K562 (cell line): ENCODE results near the gene VPS33A. TPM values are rescaled to one million over a fixed set of nuclear protein-coding genes. Genes with fewer than 3 reads are reported as not detected.

ENCODE experiments used
- ATAC-seq: fragments of 200-7000 bp; cut with Tn5 transposase; 3 replicates; pipeline ENCODE4 v1.9.1; 2020; ENCODE audit warnings: moderate library complexity
- BruUV-seq: library from RNA; stranded (reverse); fragments of 400-500 nt; replicated peaks from 2 replicates; lab custom pipeline; 2021; lab: Mats Ljungman, UMichigan
- CTCF ChIA-PET: fragments of 300-600 bp; formaldehyde crosslinking; extraction: SDS; loops from one replicate; lab custom pipeline; 2021; ENCODE audit warnings: low intra/inter-chr PET ratio; lab: Yijun Ruan, JAX
- POLR2A ChIA-PET: fragments of 300-600, 350-650 bp; sonication (Branson Sonifier 250); formaldehyde crosslinking; extraction: SDS; loops from one replicate; lab custom pipeline; 2021; ENCODE audit warnings: antibody characterized with exemption, inconsistent platforms; lab: Yijun Ruan, JAX
- DNase-seq, 4 experiments: peaks; one replicate each; pipeline versions ENCODE4 v3.0.0 to v3.0.0-alpha.2; 2011 to 2018; ENCODE audit warnings: low spot score in 3 of 4, mixed read lengths in 3 of 4; ENCODE audit errors: extremely low read depth in 1 of 4
- FAIRE-seq: peaks from 2 replicates; lab custom pipeline; 2011; peaks lifted over from hg19 to GRCh38; lab: Jason Lieb, UNC
- H2AFZ ChIP-seq: 2 replicates; pipeline ENCODE4 v1.6.0; 2011; ENCODE audit warnings: low read depth, low read length, control low read depth, inconsistent platforms
- H3K27ac ChIP-seq: fragments of 200-600 bp; 3 replicates; pipeline ENCODE4 v1.8.0; 2011; ENCODE audit warnings: low read depth, mild to moderate bottlenecking, control low read depth, inconsistent platforms, low read length, moderate library complexity, mixed read lengths; ENCODE audit errors: extremely low read depth
- H3K27me3 ChIP-seq, 2 experiments: fragments of 300-600 bp in 1 of 2; 2 replicates in 1 of 2; 3 replicates in 1 of 2; pipeline versions ENCODE4 v1.6.0 to v1.8.0; 2011; ENCODE audit warnings: inconsistent platforms in 2 of 2, low read length in 2 of 2, mild to moderate bottlenecking in 1 of 2, mixed read lengths in 1 of 2, moderate library complexity in 1 of 2; ENCODE audit not compliant: control insufficient read depth in 2 of 2, insufficient read depth in 2 of 2
- H3K36me3 ChIP-seq: fragments of 300-600 bp; 3 replicates; pipeline ENCODE4 v1.8.0; 2011; ENCODE audit warnings: mild to moderate bottlenecking, low read length, inconsistent platforms; ENCODE audit not compliant: control insufficient read depth, insufficient read depth
- H3K4me1 ChIP-seq, 2 experiments: fragments of 200-600 bp in 1 of 2; replicated peaks in 1 of 2; 2 replicates in 1 of 2; 3 replicates in 1 of 2; pipeline versions ENCODE4 v1.5.1 to v1.8.0; 2011; ENCODE audit warnings: inconsistent platforms in 2 of 2, low read length in 2 of 2, mild to moderate bottlenecking in 1 of 2, mixed read lengths in 1 of 2, moderate library complexity in 1 of 2; ENCODE audit not compliant: control insufficient read depth in 2 of 2, insufficient read depth in 2 of 2
- H3K4me2 ChIP-seq: 2 replicates; pipeline ENCODE4 v1.6.1; 2011; ENCODE audit warnings: low read length, control low read depth, inconsistent platforms, mixed read lengths; ENCODE audit not compliant: insufficient read depth
- H3K4me3 ChIP-seq: fragments of 200-600 bp; sonication (generic), shearing (Covaris generic); 2 replicates; pipeline ENCODE4 v1.5.1; 2016; ENCODE audit warnings: control low read depth, inconsistent platforms
- H3K79me2 ChIP-seq: fragments of 200-600 bp; 3 replicates; pipeline ENCODE4 v1.8.0; 2011; ENCODE audit warnings: low read length, inconsistent platforms; ENCODE audit not compliant: control insufficient read depth, insufficient read depth
- H3K9ac ChIP-seq, 2 experiments: 2 replicates each; pipeline versions ENCODE4 v1.6.0 to v1.6.1; 2011; ENCODE audit warnings: low read depth in 2 of 2, low read length in 2 of 2, control low read depth in 1 of 2, inconsistent platforms in 1 of 2, mild to moderate bottlenecking in 1 of 2, mixed read lengths in 1 of 2; ENCODE audit not compliant: insufficient read depth in 1 of 2
- H3K9me1 ChIP-seq: one replicate; pipeline ENCODE4 v1.6.0; 2011; ENCODE audit warnings: inconsistent platforms, mild to moderate bottlenecking, low read length, moderate library complexity; ENCODE audit not compliant: control insufficient read depth, insufficient read depth
- H3K9me3 ChIP-seq: replicated peaks from 2 replicates; pipeline ENCODE4 v1.5.1; 2011; ENCODE audit warnings: low read depth, low read length, inconsistent platforms; ENCODE audit not compliant: control insufficient read depth, insufficient read depth
- H4K20me1 ChIP-seq: replicated peaks from 2 replicates; pipeline ENCODE4 v1.6.1; 2011; ENCODE audit warnings: low read length, inconsistent platforms, mixed read lengths; ENCODE audit not compliant: control insufficient read depth, insufficient read depth
- ASH1L ChIP-seq: fragments of 450-650 bp; IDR thresholded peaks from 2 replicates; pipeline ENCODE4 v1.6.1; 2018; ENCODE audit warnings: borderline replicate concordance, mild to moderate bottlenecking, low read depth; ENCODE audit not compliant: partially characterized antibody
- ATF4 ChIP-seq: fragments of 450-650 bp; formaldehyde crosslinking; IDR thresholded peaks from 2 replicates; pipeline ENCODE4 v1.4.0; 2022; ENCODE audit warnings: mild to moderate bottlenecking, moderate library complexity
- CBX3 ChIP-seq, 2 experiments: IDR thresholded peaks; 1 replicate in 1 of 2; 2 replicates in 1 of 2; pipeline ENCODE4 v1.6.1; 2012; ENCODE audit warnings: inconsistent platforms in 2 of 2, low read length in 2 of 2, borderline replicate concordance in 1 of 2, control low read depth in 1 of 2
- CBX5 ChIP-seq: IDR thresholded peaks from 2 replicates; pipeline ENCODE4 v1.6.1; 2014; ENCODE audit warnings: low read depth, borderline replicate concordance
- CGGBP1 ChIP-seq: fragments of 250-450 bp; sonication (Bioruptor Pico); IDR thresholded peaks from 2 replicates; pipeline ENCODE4 v1.9.0; 2021; ENCODE audit warnings: mild to moderate bottlenecking
- CHD1 ChIP-seq: fragments of 200-600 bp; sonication (generic); IDR thresholded peaks from one replicate; pipeline ENCODE4 v1.6.1; 2012; ENCODE audit warnings: mild to moderate bottlenecking, moderate library complexity, low read length, inconsistent platforms
- HOXB6 ChIP-seq: fragments of 250-450 bp; sonication (Bioruptor Pico); IDR thresholded peaks from 2 replicates; pipeline ENCODE4 v1.5.1; 2022; ENCODE audit warnings: mild to moderate bottlenecking, borderline replicate concordance
- ID3 ChIP-seq, 2 experiments: fragments of 250-450 bp in 1 of 2; fragments of 450-650 bp in 1 of 2; sonication (Bioruptor Pico) in 1 of 2; IDR thresholded peaks; 2 replicates each; pipeline versions ENCODE4 v1.6.1 to v1.8.0; 2016 to 2021; ENCODE audit warnings: mild to moderate bottlenecking in 2 of 2, moderate library complexity in 2 of 2, missing compliant biosample characterization in 1 of 2, missing genetic modification characterization in 1 of 2
- NFE2L1 ChIP-seq: fragments of 450-650 bp; IDR thresholded peaks from 2 replicates; pipeline ENCODE4 v1.6.1; 2016; ENCODE audit warnings: missing genetic modification characterization, low read depth, mild to moderate bottlenecking, missing compliant biosample characterization, moderate library complexity, borderline replicate concordance
- PTBP1 ChIP-seq: fragments of 200-400 bp; formaldehyde crosslinking; IDR thresholded peaks from 2 replicates; pipeline ENCODE4 v1.6.1; 2017; ENCODE audit warnings: low read depth, low read length
- RBM25 ChIP-seq: fragments of 200-400 bp; formaldehyde crosslinking; IDR thresholded peaks from 2 replicates; pipeline ENCODE4 v1.6.1; 2018; ENCODE audit warnings: low read length, low read depth, moderate library complexity; ENCODE audit not compliant: severe bottlenecking
- SAFB ChIP-seq: fragments of 200-400 bp; formaldehyde crosslinking; IDR thresholded peaks from 2 replicates; pipeline ENCODE4 v1.6.1; 2017; ENCODE audit warnings: low read depth, low read length, borderline replicate concordance
- SETDB1 ChIP-seq: IDR thresholded peaks from one replicate; pipeline ENCODE4 v1.6.1; 2012; ENCODE audit warnings: low read length, control low read depth, inconsistent platforms
- TCF3 ChIP-seq: sonication (generic); formaldehyde crosslinking; IDR thresholded peaks from 2 replicates; pipeline ENCODE4 v1.4.0; 2020; ENCODE audit warnings: mild to moderate bottlenecking, missing genetic modification reagents
- TOE1 ChIP-seq, 2 experiments: fragments of 450-650 bp in 1 of 2; sonication (generic) in 1 of 2; formaldehyde crosslinking in 1 of 2; IDR thresholded peaks; 2 replicates each; pipeline versions ENCODE4 v1.7.1 to v1.8.0; 2016 to 2022; ENCODE audit warnings: borderline replicate concordance in 2 of 2, mild to moderate bottlenecking in 2 of 2, antibody characterized with exemption in 1 of 2, inconsistent platforms in 1 of 2, low read depth in 1 of 2, missing genetic modification reagents in 1 of 2, moderate library complexity in 1 of 2
- ZC3H8 ChIP-seq: fragments of 450-650 bp; IDR thresholded peaks from 2 replicates; pipeline ENCODE4 v1.6.1; 2017
- ZNF431 ChIP-seq: sonication (generic); formaldehyde crosslinking; IDR thresholded peaks from 2 replicates; pipeline ENCODE4 v1.8.0; 2022; ENCODE audit warnings: mild to moderate bottlenecking, missing genetic modification reagents
- ZNF77 ChIP-seq: fragments of 250-450 bp; sonication (Bioruptor Pico); IDR thresholded peaks from 2 replicates; pipeline ENCODE4 v1.5.0; 2020
- WGBS: fragments of 100-300 bp; shearing (Covaris generic); methylation state at CpG from one replicate; pipeline ENCODE4 v1.1.6; 2016; ENCODE audit warnings: low coverage, mixed read lengths; ENCODE audit not compliant: insufficient coverage; ENCODE audit errors: missing lambda C conversion rate; 5-methylcytosine and 5-hydroxymethylcytosine counted together
- in situ Hi-C: fragments of 300-500 bp; cut with MboI; formaldehyde crosslinking; loops from 4 replicates; pipeline ENCODE4 v1.15.0; 2018; ENCODE audit warnings: inconsistent platforms, mixed read lengths
- intact Hi-C: fragments of 100-400 bp; cut with micrococcal nuclease; formaldehyde crosslinking; loops from 2 replicates; pipeline ENCODE4 v1.14.2; 2022
- polyA plus RNA-seq, 8 experiments: library from polyadenylated mRNA; depleted of rRNA in 4 of 8; stranded (reverse) in 5 of 8; unstranded in 3 of 8; fragments of >200 nt; fragmentation: Nextera tagmentation in 2 of 8; fragmentation: Illumina TruSeq in 1 of 8; extraction: Ambion mirVana in 2 of 8; extraction: Trizol in 1 of 8; gene quantifications; 2 replicates each; pipeline versions ENCODE4 v1.2.1 to v1.2.3, GENCODE V29; 2011 to 2014; ENCODE audit warnings: inconsistent platforms in 1 of 8, missing spikeins in 1 of 8
- total RNA-seq, 7 experiments: library from RNA; depleted of rRNA in 6 of 7; stranded (reverse); fragments of >200 nt in 6 of 7; fragmentation: Illumina TruSeq in 2 of 7; extraction: Trizol in 2 of 7; gene quantifications; 2 replicates each; pipeline versions ENCODE4 v1.2.1 to v1.2.3, GENCODE V29; 2011 to 2021; ENCODE audit warnings: low replicate concordance in 1 of 7

The VPS33A gene
- total and polyA plus RNA-seq, 9 of the 15 experiments (the other 6 are each of a cell fraction or from before 2014, with no cell fraction given): 10.6 to 34.3 (median 25.3) TPM

GRCh38 chr12:122283680-122284079 is 17.4 kb upstream of the VPS33A start (continued):
- no peak for TF ChIP-seq CBX5
- TF ChIP-seq TCF3: no peak

GRCh38 chr12:122282061-122282460 is 15.8 kb upstream of the VPS33A start:
- intact Hi-C loops (no loop called here), in situ Hi-C loops (no loop called here)
- 59% methylated on average over 4 of the region's 4 CpGs for WGBS

More at GRCh38 chr12:122282061-122282460, 15.8 kb upstream of the VPS33A start:
- no peak overlapping the region for H3K9ac ChIP-seq
- no peak overlapping the region for H2AFZ ChIP-seq
- H3K27me3 ChIP-seq: no peaks in the 10 kb centered on the region
- H3K9me3 ChIP-seq: no peaks in the 10 kb centered on the region
- TF ChIP-seq RBM25 (no peak), HOXB6 (CRISPR knock-in tag) (no peak), TOE1 (IDR thresholded peaks at IDR 0.05; ENCODE audit: borderline replicate concordance) (no peak), TOE1 (CRISPR knock-in tag; IDR thresholded peaks at IDR 0.05; ENCODE audit: borderline replicate concordance, low read depth) (no peak), NFE2L1 (tag) (no peak), PTBP1 (no peak), ATF4 (CRISPR knock-in tag) (no peak), ZNF431 (CRISPR knock-in tag) (no peak), SETDB1 (no peak), CGGBP1 (CRISPR knock-in tag) (no peak), CBX3 (IDR thresholded peaks at IDR 0.05; ENCODE audit: borderline replicate concordance in 1 of 2, low read length in 2 of 2) (no peak), ID3 (CRISPR knock-in tag; IDR thresholded peaks at IDR 0.05) (no peak), ID3 (tag; IDR thresholded peaks at IDR 0.05) (no peak), SAFB (no peak), ZC3H8 (no peak), CHD1 (no peak), ASH1L (no peak), ZNF77 (CRISPR knock-in tag) (no peak)
- no peak overlapping the region for H3K4me2 ChIP-seq
- DNase-seq (no peak), ATAC-seq (no peak), FAIRE-seq (no peak)
- peaks cover 18% of the 10 kb centered on the region for H3K36me3 ChIP-seq
- peaks cover 19 to 23% of the 10 kb centered on the region in 2 experiments for H3K4me1 ChIP-seq
- no TSS peak for BruUV-seq
- ChIA-PET CTCF (no interaction called here), POLR2A (interaction anchor here (0.6 to 0.7 kb wide), 4 partner anchors 20 to 190 kb away, joined by 3 to 5 read pairs (median 4); no protein-coding TSS in a partner anchor)
- no peak overlapping the region for H3K4me3 ChIP-seq
- H3K79me2 ChIP-seq: no peaks in the 10 kb centered on the region
- no peak overlapping the region for H3K27ac ChIP-seq
- H3K9me1 ChIP-seq: peaks cover 4% of the 10 kb centered on the region
- no peaks in the 10 kb centered on the region for H4K20me1 ChIP-seq
